ENCODE results near the gene ABCA1. TPM values are rescaled to one million over a fixed set of nuclear protein-coding genes. Genes with fewer than 3 reads are reported as not detected.
A peak's percentile ranks its signal among the peaks of the same experiment; 100 is the strongest.
"Not testable (repeated sequence)": the region's sequence is repeated elsewhere in the genome, so short reads cannot be mapped to it uniquely, and the experiment has no call there.

The ABCA1 gene
- total RNA-seq, 1 donor from 2014 or later: 48.2 TPM

GRCh38 chr9:104795082-104795481 is 132.9 kb downstream of the ABCA1 start:
- DNase-seq (ENCODE audit: low read depth): no peak

GRCh38 chr9:104794070-104794469 is 133.9 kb downstream of the ABCA1 start:
- no peak for DNase-seq (ENCODE audit: low read depth)

DNA sequence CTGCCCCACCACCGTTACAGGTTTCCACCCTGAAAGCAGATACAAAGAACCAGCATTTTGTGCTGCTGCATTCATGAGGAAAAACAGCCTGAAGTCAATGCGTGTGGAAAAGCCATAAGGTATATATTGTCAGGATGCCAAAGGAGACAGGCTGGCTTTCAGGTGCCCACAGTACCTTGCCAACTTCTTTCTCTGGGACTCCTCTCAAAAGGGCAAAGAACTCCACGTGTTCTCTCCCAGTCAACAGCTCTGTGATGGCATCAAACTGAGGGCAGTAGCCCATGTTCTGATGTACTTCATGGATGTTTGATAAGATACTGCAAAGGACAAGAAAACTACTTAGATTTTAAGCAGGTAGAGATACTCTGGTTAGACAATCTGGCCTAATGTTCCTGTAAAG is 139.7 kb downstream of the ABCA1 start:
- DNase-seq (ENCODE audit: low read depth): no peak

DNA sequence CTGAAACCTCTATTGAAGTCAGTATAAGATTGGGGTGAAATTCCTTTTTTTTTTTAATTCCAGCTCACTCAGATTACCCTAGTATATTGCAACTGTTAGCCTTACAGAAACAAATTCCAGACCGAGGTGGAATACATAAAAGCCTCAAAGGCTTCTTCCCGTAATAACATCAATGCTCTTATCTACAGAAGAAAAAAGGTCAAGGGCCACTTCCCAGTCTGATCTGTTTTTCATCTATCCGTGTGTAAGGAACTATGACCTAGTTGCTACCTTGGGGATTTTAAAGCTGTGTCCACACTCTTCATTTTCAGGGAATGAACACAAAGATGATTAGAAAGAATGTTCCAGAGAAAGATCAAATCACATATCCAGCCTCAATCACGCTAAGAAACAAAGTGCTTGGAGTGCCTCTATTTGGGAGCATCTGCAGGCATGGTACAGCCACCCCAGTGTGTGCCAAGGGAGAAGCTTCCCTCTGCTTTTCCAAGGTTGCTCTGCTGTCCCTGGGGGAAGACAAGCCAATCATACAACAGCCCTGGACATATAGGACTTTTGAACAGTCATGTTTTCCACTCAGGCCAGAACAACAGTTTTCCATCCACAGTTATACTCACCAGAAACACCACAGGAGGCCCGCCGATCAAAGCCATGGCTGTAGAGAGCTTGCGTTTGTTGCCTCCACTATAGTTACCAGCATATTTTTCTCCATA is 140.5 kb downstream of the ABCA1 start:
- no peak for DNase-seq (ENCODE audit: low read depth)

DNA sequence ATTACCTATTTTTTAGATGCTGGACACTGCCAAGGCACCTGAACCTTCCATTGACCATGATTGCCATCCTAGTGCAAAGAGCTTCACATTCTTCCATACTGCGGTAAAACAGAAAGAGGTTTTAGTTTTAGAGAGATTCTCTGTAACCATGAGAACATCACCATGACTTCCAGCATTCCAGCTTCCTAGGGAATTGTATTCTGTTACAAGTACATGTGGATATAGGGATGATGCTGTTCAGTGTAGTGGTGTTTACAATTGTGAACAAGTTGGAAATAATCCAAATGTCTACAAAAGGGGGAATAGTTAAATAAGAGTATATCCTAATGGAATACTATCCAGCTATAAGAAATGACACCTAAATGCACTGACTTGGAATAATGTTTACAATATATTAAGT is 141.7 kb downstream of the ABCA1 start:
- no peak for DNase-seq (ENCODE audit: low read depth)

- DNase-seq (ENCODE audit: low read depth): no peak
Observed at GRCh38 chr9:104784098-104784497, 143.9 kb downstream of the ABCA1 start.

DNA sequence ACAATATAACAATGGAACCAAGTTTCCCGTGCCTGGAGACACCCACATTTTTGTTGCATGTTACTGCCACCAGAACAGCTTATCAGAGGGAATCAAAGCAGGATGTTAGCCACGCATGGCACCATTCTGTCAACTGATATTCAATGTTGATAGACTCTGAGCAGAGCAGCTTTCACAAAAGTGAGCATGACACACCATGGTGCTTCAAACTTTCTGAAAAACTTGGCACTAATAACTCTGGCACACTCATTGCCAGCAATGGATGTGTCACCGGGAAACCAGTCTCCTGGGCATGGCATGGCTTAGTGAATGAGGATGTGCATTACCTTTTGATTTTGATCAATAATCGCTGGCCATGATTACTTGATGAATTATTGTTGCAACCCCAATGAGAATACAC is 144.4 kb downstream of the ABCA1 start:
- DNase-seq (ENCODE audit: low read depth): no peak

- DNase-seq (ENCODE audit: low read depth): peak; percentile 30
Observed at GRCh38 chr9:104780796-104781395, 147.1 kb downstream of the ABCA1 start.

DNA sequence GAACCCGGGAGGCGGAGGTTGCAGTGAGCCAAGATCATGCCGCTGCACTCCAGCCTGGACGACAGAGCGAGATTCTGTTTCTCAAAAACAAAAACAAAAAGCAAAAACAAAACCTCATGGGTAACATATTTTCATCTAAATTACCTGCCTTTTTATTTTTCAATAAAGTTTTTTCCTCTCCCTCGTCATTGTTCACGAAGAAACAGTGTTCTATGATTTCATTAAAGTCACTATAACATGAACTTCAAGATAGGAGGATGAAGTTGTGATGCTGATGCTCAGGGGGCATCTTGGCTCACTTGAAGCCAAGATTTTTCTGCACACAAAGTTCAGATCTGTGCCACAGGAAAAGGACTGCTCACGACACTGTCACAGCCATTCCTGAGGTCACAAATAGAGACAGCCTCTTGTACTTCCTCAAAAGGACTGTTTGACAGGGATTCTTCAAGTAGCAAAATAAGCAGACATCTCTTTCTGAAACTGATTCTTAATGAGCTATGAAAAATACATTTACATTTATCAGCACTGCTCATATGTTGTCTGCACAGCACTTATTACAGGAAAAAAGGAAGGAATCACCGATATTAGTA is 147.9 kb downstream of the ABCA1 start:
- no peak for DNase-seq (ENCODE audit: low read depth)

DNA sequence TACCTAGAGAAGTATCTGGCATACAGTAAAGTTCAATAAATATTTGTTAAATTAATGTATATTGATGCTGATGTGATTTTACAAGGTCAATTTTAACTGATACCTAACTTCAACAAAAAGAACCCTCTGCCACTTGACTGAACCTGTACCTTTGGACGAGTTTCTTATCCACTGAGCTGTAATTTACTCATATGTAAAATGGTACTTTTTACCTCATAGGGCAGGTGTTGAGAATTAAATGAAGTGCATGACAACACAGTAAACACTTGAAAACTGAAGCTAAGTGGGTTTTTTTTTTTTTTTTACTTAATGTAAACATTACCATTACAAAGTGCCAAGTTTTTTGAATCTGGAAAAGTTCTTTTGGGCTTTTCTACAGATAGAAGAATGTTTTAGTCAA is 148.6 kb downstream of the ABCA1 start:
- no peak for DNase-seq (ENCODE audit: low read depth)

DNA sequence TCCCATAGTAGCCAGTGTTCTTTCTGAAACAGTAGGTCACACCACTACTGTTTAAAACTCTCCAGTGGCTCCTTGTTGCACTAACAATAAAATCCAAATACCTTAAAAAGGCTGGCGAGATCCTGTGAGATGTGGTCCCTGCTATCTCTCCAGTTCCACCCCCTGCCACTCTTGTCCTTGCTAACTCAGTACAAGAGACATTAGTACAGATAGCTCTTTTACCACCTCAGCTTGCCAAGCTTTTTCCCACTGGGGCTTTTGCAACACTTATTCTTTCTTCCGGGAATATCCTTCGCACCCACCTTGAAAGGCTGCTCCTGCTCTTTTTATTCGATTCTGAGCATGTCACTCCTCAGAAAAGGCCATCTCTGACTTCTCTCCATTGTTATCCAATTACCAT is 149.2 kb downstream of the ABCA1 start:
- DNase-seq (ENCODE audit: low read depth): no peak

DNA sequence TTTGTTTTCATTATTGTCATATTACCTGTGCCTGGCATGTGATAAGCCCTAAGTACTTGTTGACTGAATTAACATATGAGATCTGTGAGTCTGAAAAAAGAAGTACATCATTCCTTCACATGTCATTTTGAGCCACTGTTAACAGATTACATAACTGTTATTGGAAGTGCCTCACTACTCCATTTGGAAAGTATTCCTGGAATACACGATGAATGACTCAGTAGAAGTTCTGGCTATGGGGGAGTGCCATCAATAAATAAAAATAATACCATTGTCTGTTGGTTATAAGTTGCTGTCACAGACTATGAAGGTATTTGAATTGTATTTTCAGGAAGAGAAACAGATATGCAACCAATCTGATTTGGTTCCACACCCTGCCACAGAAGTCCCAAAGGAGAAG is 151.2 kb downstream of the ABCA1 start:
- peak; percentile 8 for DNase-seq (ENCODE audit: low read depth)

GRCh38 chr9:104775976-104776375 is 152.0 kb downstream of the ABCA1 start:
- DNase-seq (ENCODE audit: low read depth): no peak

GRCh38 chr9:104775574-104775936 is 152.4 kb downstream of the ABCA1 start:
- DNase-seq (ENCODE audit: low read depth): no peak

GRCh38 chr9:104774831-104775573 is 153.0 kb downstream of the ABCA1 start:
- DNase-seq (ENCODE audit: low read depth): no peak

DNA sequence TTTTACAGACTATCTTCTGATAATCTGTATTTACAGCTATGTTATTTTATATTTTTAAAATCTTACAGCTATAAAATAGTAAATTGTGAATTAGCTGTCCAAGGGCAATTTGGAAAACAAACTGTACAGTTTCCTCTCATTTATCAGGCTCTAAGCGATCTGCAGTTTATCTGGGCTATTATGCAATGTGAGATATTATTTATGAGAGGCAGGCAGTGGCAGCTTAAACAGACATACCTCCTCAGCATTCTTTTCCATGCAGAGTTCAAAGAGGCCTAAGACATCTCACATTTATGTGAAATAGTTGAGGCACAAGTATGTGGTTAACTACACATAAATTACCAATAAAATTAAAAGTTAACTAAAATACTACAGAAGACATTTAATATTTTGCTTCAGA is 153.8 kb downstream of the ABCA1 start:
- no peak for DNase-seq (ENCODE audit: low read depth)

GRCh38 chr9:104772714-104773510 is 155.0 kb downstream of the ABCA1 start:
- DNase-seq (ENCODE audit: low read depth): no peak

GRCh38 chr9:104769655-104770054 is 158.3 kb downstream of the ABCA1 start:
- DNase-seq (ENCODE audit: low read depth): no peak

GRCh38 chr9:104769029-104769428 is 158.9 kb downstream of the ABCA1 start:
- not testable (repeated sequence) for DNase-seq (ENCODE audit: low read depth)

- no peak for DNase-seq (ENCODE audit: low read depth)
Observed at GRCh38 chr9:104767507-104767906, 160.4 kb downstream of the ABCA1 start.

GRCh38 chr9:104766025-104766424 is 161.9 kb downstream of the ABCA1 start:
- DNase-seq (ENCODE audit: low read depth): no peak

GRCh38 chr9:104765138-104765537 is 162.8 kb downstream of the ABCA1 start:
- DNase-seq (ENCODE audit: low read depth): no peak
